Measurements from ENCODE around the gene PRRT3. TPM values are rescaled to one million over a fixed set of nuclear protein-coding genes. Genes with fewer than 3 reads are reported as not detected.

Gene PRRT3
- total and polyA plus RNA-seq, 2 experiments from 2014 or later, result 4.3 to 6.9 TPM

DNA sequence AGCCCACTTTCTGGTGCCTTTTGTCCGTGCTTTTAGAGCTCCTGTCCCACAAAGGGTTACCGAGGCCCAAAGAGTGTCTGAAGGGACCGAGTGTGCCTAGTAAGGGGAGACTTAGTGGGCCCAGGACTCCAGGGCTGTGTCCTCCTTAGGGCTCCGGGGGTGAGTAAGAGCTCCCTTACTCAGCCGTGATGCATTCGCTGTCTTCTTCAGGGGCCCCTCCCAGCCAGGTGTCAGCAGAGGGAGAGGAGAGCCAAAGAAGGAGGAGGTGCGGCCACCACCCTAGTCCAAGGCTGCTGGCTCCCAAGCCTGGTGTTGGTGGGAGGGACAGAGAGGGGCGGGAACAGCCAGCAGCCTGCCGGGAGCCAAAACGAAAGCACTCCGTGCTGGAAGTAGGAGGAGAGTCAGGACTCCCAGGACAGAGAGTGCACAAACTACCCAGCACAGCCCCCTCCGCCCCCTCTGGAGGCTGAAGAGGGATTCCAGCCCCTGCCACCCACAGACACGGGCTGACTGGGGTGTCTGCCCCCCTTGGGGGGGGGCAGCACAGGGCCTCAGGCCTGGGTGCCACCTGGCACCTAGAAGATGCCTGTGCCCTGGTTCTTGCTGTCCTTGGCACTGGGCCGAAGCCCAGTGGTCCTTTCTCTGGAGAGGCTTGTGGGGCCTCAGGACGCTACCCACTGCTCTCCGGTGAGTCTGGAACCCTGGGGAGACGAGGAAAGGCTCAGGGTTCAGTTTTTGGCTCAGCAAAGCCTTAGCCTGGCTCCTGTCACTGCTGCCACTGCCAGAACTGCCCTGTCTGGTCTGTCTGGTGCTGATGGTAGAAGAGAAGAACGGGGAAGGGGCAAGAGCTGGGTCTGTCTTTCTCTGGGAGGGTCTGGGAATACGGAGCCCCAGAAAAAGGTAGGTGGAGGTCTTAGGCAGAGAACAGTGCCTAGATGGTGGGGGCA, 35.2 kb downstream of the PRRT3 start, which contains the start of gene IL17RC:
Gene IL17RC (plus strand): TSS at position 365 of the 947 bp plus-strand sequence. CDS start 218 bp downstream, at position 583.
- Mint-ChIP-seq H3K27ac (no peak within 1 kb of the TSS), H3K4me1 (peaks cover 16% of the 10 kb centered on the region), H3K36me3 (ENCODE audit: low read depth) (peaks cover 6% of the 10 kb centered on the region), H3K9me3 (peaks cover 6% of the 10 kb centered on the region), H3K27me3 (ENCODE audit: insufficient read depth, low read depth, poor library complexity) (peaks cover 8% of the 10 kb centered on the region), H3K4me3 (peak within 1 kb of the TSS; percentile 77)
- peak within 1 kb of the TSS; percentile 86 for H2AFZ ChIP-seq
- TF ChIP-seq POLR2AphosphoS5 (IDR thresholded peaks at IDR 0.05; ENCODE audit: low read depth) (peak; percentile 60), CTCF (conservative IDR thresholded peaks at IDR 0.05; ENCODE audit: low read depth in 2 of 2) (0 out of 4 replicates have a peak, but pooled peaks of 1 of the 2 experiments have one; percentile 9)
- TF ChIP-seq, protein P1, sequence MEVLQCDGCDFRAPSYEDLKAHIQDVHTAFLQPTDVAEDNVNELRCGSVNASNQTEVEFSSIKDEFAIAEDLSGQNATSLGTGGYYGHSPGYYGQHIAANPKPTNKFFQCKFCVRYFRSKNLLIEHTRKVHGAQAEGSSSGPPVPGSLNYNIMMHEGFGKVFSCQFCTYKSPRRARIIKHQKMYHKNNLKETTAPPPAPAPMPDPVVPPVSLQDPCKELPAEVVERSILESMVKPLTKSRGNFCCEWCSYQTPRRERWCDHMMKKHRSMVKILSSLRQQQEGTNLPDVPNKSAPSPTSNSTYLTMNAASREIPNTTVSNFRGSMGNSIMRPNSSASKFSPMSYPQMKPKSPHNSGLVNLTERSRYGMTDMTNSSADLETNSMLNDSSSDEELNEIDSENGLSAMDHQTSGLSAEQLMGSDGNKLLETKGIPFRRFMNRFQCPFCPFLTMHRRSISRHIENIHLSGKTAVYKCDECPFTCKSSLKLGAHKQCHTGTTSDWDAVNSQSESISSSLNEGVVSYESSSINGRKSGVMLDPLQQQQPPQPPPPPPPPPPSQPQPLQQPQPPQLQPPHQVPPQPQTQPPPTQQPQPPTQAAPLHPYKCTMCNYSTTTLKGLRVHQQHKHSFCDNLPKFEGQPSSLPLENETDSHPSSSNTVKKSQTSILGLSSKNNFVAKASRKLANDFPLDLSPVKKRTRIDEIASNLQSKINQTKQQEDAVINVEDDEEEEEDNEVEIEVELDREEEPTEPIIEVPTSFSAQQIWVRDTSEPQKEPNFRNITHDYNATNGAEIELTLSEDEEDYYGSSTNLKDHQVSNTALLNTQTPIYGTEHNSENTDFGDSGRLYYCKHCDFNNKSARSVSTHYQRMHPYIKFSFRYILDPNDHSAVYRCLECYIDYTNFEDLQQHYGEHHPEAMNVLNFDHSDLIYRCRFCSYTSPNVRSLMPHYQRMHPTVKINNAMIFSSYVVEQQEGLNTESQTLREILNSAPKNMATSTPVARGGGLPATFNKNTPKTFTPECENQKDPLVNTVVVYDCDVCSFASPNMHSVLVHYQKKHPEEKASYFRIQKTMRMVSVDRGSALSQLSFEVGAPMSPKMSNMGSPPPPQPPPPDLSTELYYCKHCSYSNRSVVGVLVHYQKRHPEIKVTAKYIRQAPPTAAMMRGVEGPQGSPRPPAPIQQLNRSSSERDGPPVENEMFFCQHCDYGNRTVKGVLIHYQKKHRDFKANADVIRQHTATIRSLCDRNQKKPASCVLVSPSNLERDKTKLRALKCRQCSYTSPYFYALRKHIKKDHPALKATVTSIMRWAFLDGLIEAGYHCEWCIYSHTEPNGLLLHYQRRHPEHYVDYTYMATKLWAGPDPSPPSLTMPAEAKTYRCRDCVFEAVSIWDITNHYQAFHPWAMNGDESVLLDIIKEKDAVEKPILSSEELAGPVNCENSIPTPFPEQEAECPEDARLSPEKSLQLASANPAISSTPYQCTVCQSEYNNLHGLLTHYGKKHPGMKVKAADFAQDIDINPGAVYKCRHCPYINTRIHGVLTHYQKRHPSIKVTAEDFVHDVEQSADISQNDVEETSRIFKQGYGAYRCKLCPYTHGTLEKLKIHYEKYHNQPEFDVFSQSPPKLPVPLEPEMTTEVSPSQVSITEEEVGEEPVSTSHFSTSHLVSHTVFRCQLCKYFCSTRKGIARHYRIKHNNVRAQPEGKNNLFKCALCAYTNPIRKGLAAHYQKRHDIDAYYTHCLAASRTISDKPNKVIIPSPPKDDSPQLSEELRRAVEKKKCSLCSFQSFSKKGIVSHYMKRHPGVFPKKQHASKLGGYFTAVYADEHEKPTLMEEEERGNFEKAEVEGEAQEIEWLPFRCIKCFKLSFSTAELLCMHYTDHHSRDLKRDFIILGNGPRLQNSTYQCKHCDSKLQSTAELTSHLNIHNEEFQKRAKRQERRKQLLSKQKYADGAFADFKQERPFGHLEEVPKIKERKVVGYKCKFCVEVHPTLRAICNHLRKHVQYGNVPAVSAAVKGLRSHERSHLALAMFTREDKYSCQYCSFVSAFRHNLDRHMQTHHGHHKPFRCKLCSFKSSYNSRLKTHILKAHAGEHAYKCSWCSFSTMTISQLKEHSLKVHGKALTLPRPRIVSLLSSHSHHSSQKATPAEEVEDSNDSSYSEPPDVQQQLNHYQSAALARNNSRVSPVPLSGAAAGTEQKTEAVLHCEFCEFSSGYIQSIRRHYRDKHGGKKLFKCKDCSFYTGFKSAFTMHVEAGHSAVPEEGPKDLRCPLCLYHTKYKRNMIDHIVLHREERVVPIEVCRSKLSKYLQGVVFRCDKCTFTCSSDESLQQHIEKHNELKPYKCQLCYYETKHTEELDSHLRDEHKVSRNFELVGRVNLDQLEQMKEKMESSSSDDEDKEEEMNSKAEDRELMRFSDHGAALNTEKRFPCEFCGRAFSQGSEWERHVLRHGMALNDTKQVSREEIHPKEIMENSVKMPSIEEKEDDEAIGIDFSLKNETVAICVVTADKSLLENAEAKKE (CRISPR knock-in tag; IDR thresholded peaks at IDR 0.05), result no peak
- DNase-seq (ENCODE audit: low spot score) (peak; percentile 91), ATAC-seq (peak; percentile 78)
- H3K9me2 ChIP-seq (ENCODE audit: insufficient read depth), result 0 out of 2 replicates have a peak, but pooled peaks cover 4% of the 10 kb centered on the region
- H3F3A ChIP-seq (replicated peaks; ENCODE audit: low read depth), result 0 out of 2 replicates have a peak, but pooled peaks cover 5% of the 10 kb centered on the region
- H3K4me3 ChIP-seq, result peak within 1 kb of the TSS; percentile 72
- no peaks in the 10 kb centered on the region for H3K79me2 ChIP-seq (replicated peaks; ENCODE audit: insufficient read depth)
- peaks cover 17% of the 10 kb centered on the region for H3K4me1 ChIP-seq (ENCODE audit: insufficient read depth)
- no peaks in the 10 kb centered on the region for H4K20me1 ChIP-seq (replicated peaks; ENCODE audit: insufficient read depth)
- H3K4me2 ChIP-seq, result peak within 1 kb of the TSS; percentile 91
- H3K36me3 ChIP-seq (ENCODE audit: insufficient read depth), result no peaks in the 10 kb centered on the region
- H3K27ac ChIP-seq (ENCODE audit: low read depth), result no peak within 1 kb of the TSS
- peaks cover 12% of the 10 kb centered on the region; the same call in 1 of the 2 replicates for H3K27me3 ChIP-seq (ENCODE audit: insufficient read depth)
